Endothelial cell of umbilical vein (primary cell): ENCODE data around the gene SPAG17. TPM values are rescaled to one million over a fixed set of nuclear protein-coding genes. Genes with fewer than 3 reads are reported as not detected.

Experiments used
- BruUV-seq: library from RNA; stranded (reverse); fragments of 400-500 nt; replicated peaks from 2 replicates; lab custom pipeline; 2021; lab: Mats Ljungman, UMichigan
- CTCF ChIA-PET: fragments of 300-600, 350-600 bp; sonication (Branson Sonifier 250); formaldehyde crosslinking; loops from one replicate; lab custom pipeline; 2021; ENCODE audit warnings: antibody characterized with exemption, inconsistent platforms; lab: Charles Lee
- POLR2A ChIA-PET: fragments of 300-600, 350-600 bp; sonication (Branson Sonifier 250); formaldehyde crosslinking; loops from one replicate; lab custom pipeline; 2021; ENCODE audit warnings: antibody characterized with exemption, inconsistent platforms; lab: Charles Lee
- DNase-seq: peaks from one replicate; pipeline ENCODE4 v3.0.0-alpha.2; 2011; ENCODE audit warnings: low read depth, low spot score
- FAIRE-seq: peaks from 2 replicates; lab custom pipeline; 2011; peaks lifted over from hg19 to GRCh38; lab: Jason Lieb, UNC
- H2AFZ ChIP-seq: 2 replicates; pipeline ENCODE4 v1.6.0; 2012; ENCODE audit warnings: low read depth, low read length, control low read depth, inconsistent platforms
- H3K27ac ChIP-seq: 2 replicates; pipeline ENCODE4 v1.5.1; 2011; ENCODE audit warnings: low read depth, mild to moderate bottlenecking, control low read depth, low read length, moderate library complexity; ENCODE audit not compliant: insufficient read depth
- H3K27me3 ChIP-seq, 2 experiments: 2 replicates each; pipeline versions ENCODE4 v1.6.0 to v1.6.1; 2011; ENCODE audit warnings: low read length in 2 of 2, mixed read lengths in 1 of 2; ENCODE audit not compliant: control insufficient read depth in 2 of 2, insufficient read depth in 2 of 2
- H3K36me3 ChIP-seq, 2 experiments: 2 replicates in 1 of 2; 3 replicates in 1 of 2; pipeline ENCODE4 v1.5.1; 2011; ENCODE audit warnings: low read length in 2 of 2, mild to moderate bottlenecking in 1 of 2, moderate library complexity in 1 of 2; ENCODE audit not compliant: control insufficient read depth in 2 of 2, insufficient read depth in 2 of 2; ENCODE audit errors: extremely low read depth in 1 of 2
- H3K4me1 ChIP-seq: 3 replicates; pipeline ENCODE4 v1.5.1; 2011; ENCODE audit warnings: mild to moderate bottlenecking, low read length; ENCODE audit not compliant: control insufficient read depth, insufficient read depth; ENCODE audit errors: extremely low read depth
- H3K4me2 ChIP-seq: 2 replicates; pipeline ENCODE4 v1.6.1; 2011; ENCODE audit warnings: low read length, control low read depth, mixed read lengths; ENCODE audit not compliant: insufficient read depth
- H3K4me3 ChIP-seq, 3 experiments: fragments of 200-600 bp in 1 of 3; sonication (generic), shearing (Covaris generic) in 1 of 3; replicated peaks in 1 of 3; 2 replicates each; pipeline ENCODE4 v1.5.1; 2011 to 2016; ENCODE audit warnings: control low read depth in 3 of 3, low read length in 3 of 3, mild to moderate bottlenecking in 2 of 3, inconsistent platforms in 1 of 3, low read depth in 1 of 3, moderate library complexity in 1 of 3; ENCODE audit not compliant: insufficient read depth in 1 of 3
- H3K79me2 ChIP-seq: 2 replicates; pipeline ENCODE4 v1.6.0; 2012; ENCODE audit warnings: low read length, inconsistent platforms; ENCODE audit not compliant: control insufficient read depth, insufficient read depth
- H3K9ac ChIP-seq: replicated peaks from 2 replicates; pipeline ENCODE3; 2011; ENCODE audit warnings: low read length, control low read depth; ENCODE audit not compliant: insufficient read depth; ENCODE audit errors: extremely low read depth
- H3K9me1 ChIP-seq: replicated peaks from 3 replicates; pipeline ENCODE4 v1.6.0; 2011; ENCODE audit warnings: mild to moderate bottlenecking, low read length; ENCODE audit not compliant: control insufficient read depth, insufficient read depth; ENCODE audit errors: extremely low read depth
- H3K9me3 ChIP-seq: replicated peaks from 2 replicates; pipeline ENCODE4 v1.5.1; 2012; ENCODE audit warnings: low read length, inconsistent platforms; ENCODE audit not compliant: control insufficient read depth, insufficient read depth
- H4K20me1 ChIP-seq: replicated peaks from 2 replicates; pipeline ENCODE3; 2011; ENCODE audit warnings: mild to moderate bottlenecking, low read length; ENCODE audit not compliant: control insufficient read depth, insufficient read depth; ENCODE audit errors: extremely low read depth
- CTCF ChIP-seq, 2 donors: IDR thresholded peaks; 1 replicate in 1 of 2; 2 replicates in 1 of 2; pipeline ENCODE4 v1.5.1; 2011; ENCODE audit warnings: low read length in 2 of 2, mild to moderate bottlenecking in 2 of 2, moderate library complexity in 2 of 2, control low read depth in 1 of 2, inconsistent platforms in 1 of 2, low read depth in 1 of 2; ENCODE audit not compliant: insufficient read depth in 1 of 2; ENCODE audit errors: extremely low read depth in 1 of 2
- EZH2 ChIP-seq: IDR thresholded peaks from 2 replicates; pipeline ENCODE4 v1.6.1; 2012; ENCODE audit warnings: borderline replicate concordance, low read depth, mild to moderate bottlenecking, moderate library complexity, low read length, inconsistent platforms; ENCODE audit not compliant: severe bottlenecking
- FOS ChIP-seq: IDR thresholded peaks from 2 replicates; pipeline ENCODE4 v1.6.1; 2011; ENCODE audit warnings: mild to moderate bottlenecking, low read length, moderate library complexity, borderline replicate concordance; ENCODE audit not compliant: insufficient read depth
- GATA2 ChIP-seq: IDR thresholded peaks from 2 replicates; pipeline ENCODE4 v1.7.0; 2011; ENCODE audit warnings: low read depth, mild to moderate bottlenecking, moderate library complexity, mixed read lengths, low read length; ENCODE audit not compliant: insufficient read length, insufficient read depth
- JUN ChIP-seq: IDR thresholded peaks from 2 replicates; pipeline ENCODE4 v1.6.1; 2011; ENCODE audit warnings: borderline replicate concordance, low read depth; ENCODE audit not compliant: insufficient read length, insufficient read depth
- MAX ChIP-seq: IDR thresholded peaks from 2 replicates; pipeline ENCODE4 v1.6.1; 2011; ENCODE audit not compliant: insufficient read depth, insufficient read length
- MYC ChIP-seq: IDR thresholded peaks from one replicate; pipeline ENCODE4 v1.6.1; 2011; ENCODE audit warnings: mild to moderate bottlenecking, low read depth, low read length
- POLR2A ChIP-seq: IDR thresholded peaks from 2 replicates; pipeline ENCODE4 v1.6.1; 2012; ENCODE audit warnings: low read depth, mild to moderate bottlenecking, control low read depth, low read length
- POLR2AphosphoS5 ChIP-seq: IDR thresholded peaks from 2 replicates; pipeline ENCODE4 v1.6.1; 2012; ENCODE audit warnings: low read depth, mild to moderate bottlenecking, control low read depth, low read length, moderate library complexity; ENCODE audit not compliant: insufficient read depth
- dilution Hi-C: fragments of 300-500 bp; cut with MboI; formaldehyde crosslinking; loops from one replicate; pipeline ENCODE4 v1.15.0; 2019; ENCODE audit warnings: low sequenced_read_pairs; ENCODE audit not compliant: extremely low pct_ligation_motif_present
- intact Hi-C: fragments of 100-400 bp; cut with micrococcal nuclease; formaldehyde crosslinking; loops from one replicate; pipeline ENCODE4 v1.10.0; 2022
- polyA plus RNA-seq, 4 experiments: library from polyadenylated mRNA; depleted of rRNA in 3 of 4; stranded (reverse) in 3 of 4; unstranded in 1 of 4; fragments of >200 nt; gene quantifications; 2 replicates each; pipeline versions ENCODE4 v1.2.1 to v1.2.3, GENCODE V29; 2011 to 2012; ENCODE audit warnings: missing spikeins in 1 of 4
- total RNA-seq: library from RNA; stranded (reverse); gene quantifications from 2 replicates; pipeline ENCODE4 v1.2.3, GENCODE V29; 2021

SPAG17 gene
- total and polyA plus RNA-seq, 2 donors (not counting 3 experiments of a cell fraction or from before 2014, with no cell fraction given): not detected

GRCh38 chr1:118147522-118147921 lies 37.5 kb downstream of the SPAG17 start:
- no peaks in the 10 kb centered on the region for H3K9me3 ChIP-seq
- no peaks in the 10 kb centered on the region for H3K79me2 ChIP-seq
- dilution Hi-C loops: no loop called here
- no peak overlapping the region for H3K4me2 ChIP-seq
- TF ChIP-seq MYC (no peak), POLR2AphosphoS5 (no peak), GATA2 (no peak), JUN (no peak), EZH2 (no peak), CTCF (IDR thresholded peaks at IDR 0.05; ENCODE audit: extremely low read depth in 1 of 2, insufficient read depth in 1 of 2, low read depth in 1 of 2, low read length in 2 of 2) (no peak), MAX (no peak), POLR2A (no peak), FOS (no peak)
- no peaks in the 10 kb centered on the region for H3K27me3 ChIP-seq
- no peaks in the 10 kb centered on the region for H4K20me1 ChIP-seq
- no peak overlapping the region for H3K9ac ChIP-seq
- intact Hi-C loops: no loop called here
- POLR2A ChIA-PET: no interaction called here
- FAIRE-seq (no peak), DNase-seq (no peak)
- H3K4me1 ChIP-seq: no peaks in the 10 kb centered on the region
- H3K36me3 ChIP-seq: no peaks in the 10 kb centered on the region
- BruUV-seq: no TSS peak
- no peaks in the 10 kb centered on the region for H3K9me1 ChIP-seq
- no peak overlapping the region for H2AFZ ChIP-seq
- no peak overlapping the region for H3K27ac ChIP-seq
- CTCF ChIA-PET: no interaction called here
- no peak overlapping the region for H3K4me3 ChIP-seq
